DLD1 (cell line): Measurements from ENCODE around the gene DLL3.

Source experiments
- in situ Hi-C: cut with HindIII; loops from 2 replicates; pipeline ENCODE4 v1.10.0; 2017; ENCODE audit warnings: low sequenced_read_pairs

Gene DLL3

GRCh38 chr19:39481229-39481545, 17.6 kb upstream of the DLL3 start:
- in situ Hi-C loops, result no loop called here

GRCh38 chr19:39481676-39482075, 17.1 kb upstream of the DLL3 start:
- in situ Hi-C loops, result no loop called here

GRCh38 chr19:39483141-39483540, 15.6 kb upstream of the DLL3 start:
- in situ Hi-C loops, result no loop called here

GRCh38 chr19:39489756-39490155, 9.0 kb upstream of the DLL3 start:
- in situ Hi-C loops, result no loop called here

- in situ Hi-C loops, result no loop called here
Measured at GRCh38 chr19:39492225-39492624, 6.5 kb upstream of the DLL3 start.

GRCh38 chr19:39492788-39493187, 6.0 kb upstream of the DLL3 start:
- in situ Hi-C loops, result no loop called here

- in situ Hi-C loops, result no loop called here
Measured at GRCh38 chr19:39494661-39495060, 4.1 kb upstream of the DLL3 start.

GRCh38 chr19:39496063-39496462, 2.7 kb upstream of the DLL3 start:
- in situ Hi-C loops, result no loop called here

GRCh38 chr19:39497701-39497995, 1.1 kb upstream of the DLL3 start:
- in situ Hi-C loops, result no loop called here

GRCh38 chr19:39497996-39498797, 550 bp upstream of the DLL3 start:
- in situ Hi-C loops, result no loop called here

GRCh38 chr19:39499932-39500331, 1.2 kb downstream of the DLL3 start:
- in situ Hi-C loops, result no loop called here

GRCh38 chr19:39500543-39500942, 1.8 kb downstream of the DLL3 start:
- in situ Hi-C loops, result no loop called here

- in situ Hi-C loops, result no loop called here
Measured at GRCh38 chr19:39501340-39501739, 2.6 kb downstream of the DLL3 start.

- in situ Hi-C loops, result no loop called here
Measured at GRCh38 chr19:39502640-39503417, 4.1 kb downstream of the DLL3 start.

- in situ Hi-C loops, result no loop called here
Measured at GRCh38 chr19:39506598-39506943, 7.8 kb downstream of the DLL3 start.

GRCh38 chr19:39506944-39507714, 8.4 kb downstream of the DLL3 start:
- in situ Hi-C loops, result no loop called here

GRCh38 chr19:39507715-39508364, 9.1 kb downstream of the DLL3 start:
- in situ Hi-C loops, result no loop called here

GRCh38 chr19:39508629-39509028, 9.9 kb downstream of the DLL3 start:
- in situ Hi-C loops, result no loop called here

- in situ Hi-C loops, result no loop called here
Measured at GRCh38 chr19:39509233-39509632, 10.5 kb downstream of the DLL3 start.

- in situ Hi-C loops, result no loop called here
Measured at GRCh38 chr19:39512988-39513387, 14.2 kb downstream of the DLL3 start.

GRCh38 chr19:39514840-39515550, 16.2 kb downstream of the DLL3 start, which contains the start of gene SELENOV:
Gene SELENOV (plus strand): TSS chr19:39515139. CDS start chr19:39515213, 74 bp downstream.
- in situ Hi-C loops, result no loop called here
